HL-60/S4 treated with retinoic acid at 250 ng/mL for 4 days and 3 days (cell line): Measurements from ENCODE around the gene PRDM2.
"Not testable (repeated sequence)": the region's sequence is repeated elsewhere in the genome, so short reads cannot be mapped to it uniquely, and the experiment has no call there.

Experiments
- in situ Hi-C: fragments of 300-500 bp; cut with MboI; formaldehyde crosslinking; loops from 2 replicates; pipeline ENCODE4 v1.7.0; 2022; ENCODE audit warnings: low sequenced_read_pairs

The PRDM2 gene

GRCh38 chr1:13699510-13699909 lies 478 bp upstream of the PRDM2 start:
- in situ Hi-C loops: loop anchor here (25.0 kb wide), 1 partner anchor 263 kb away; no protein-coding TSS in a partner anchor

GRCh38 chr1:13700521-13701270 lies 708 bp downstream of the PRDM2 start:
- in situ Hi-C loops: no loop called here

- in situ Hi-C loops: no loop called here
Observed at GRCh38 chr1:13701271-13701640, 1.3 kb downstream of the PRDM2 start.

- in situ Hi-C loops: no loop called here
Observed at GRCh38 chr1:13702425-13703127, 2.6 kb downstream of the PRDM2 start.

- in situ Hi-C loops: no loop called here
Observed at GRCh38 chr1:13703128-13703513, 3.1 kb downstream of the PRDM2 start.

GRCh38 chr1:13703558-13704490 lies 3.8 kb downstream of the PRDM2 start:
- in situ Hi-C loops: no loop called here

GRCh38 chr1:13706046-13706445 lies 6.1 kb downstream of the PRDM2 start:
- in situ Hi-C loops: no loop called here

- in situ Hi-C loops: no loop called here
Observed at GRCh38 chr1:13707164-13707563, 7.2 kb downstream of the PRDM2 start.

GRCh38 chr1:13708380-13708982 lies 8.5 kb downstream of the PRDM2 start:
- in situ Hi-C loops: no loop called here

- in situ Hi-C loops: no loop called here
Observed at GRCh38 chr1:13710086-13710485, 10.1 kb downstream of the PRDM2 start.

GRCh38 chr1:13714851-13715250 lies 14.9 kb downstream of the PRDM2 start:
- in situ Hi-C loops: no loop called here

GRCh38 chr1:13715616-13716287 lies 15.8 kb downstream of the PRDM2 start:
- in situ Hi-C loops: not testable (repeated sequence)

- in situ Hi-C loops: no loop called here
Observed at GRCh38 chr1:13722808-13723360, 22.9 kb downstream of the PRDM2 start.

GRCh38 chr1:13723810-13724209 lies 23.8 kb downstream of the PRDM2 start:
- in situ Hi-C loops: no loop called here

GRCh38 chr1:13725714-13726175 lies 25.8 kb downstream of the PRDM2 start:
- in situ Hi-C loops: no loop called here

- in situ Hi-C loops: no loop called here
Observed at GRCh38 chr1:13728091-13728715, 28.2 kb downstream of the PRDM2 start.

GRCh38 chr1:13730291-13730690 lies 30.3 kb downstream of the PRDM2 start:
- in situ Hi-C loops: no loop called here

GRCh38 chr1:13730751-13731482 lies 30.9 kb downstream of the PRDM2 start:
- in situ Hi-C loops: no loop called here

- in situ Hi-C loops: no loop called here
Observed at GRCh38 chr1:13731897-13732296, 31.9 kb downstream of the PRDM2 start.
